ENCODE results near the gene ANTXR2. TPM values are rescaled to one million over a fixed set of nuclear protein-coding genes. Genes with fewer than 3 reads are reported as not detected.

The ANTXR2 gene
- polyA plus RNA-seq, 1 donor from 2014 or later: 67.8 TPM

DNA sequence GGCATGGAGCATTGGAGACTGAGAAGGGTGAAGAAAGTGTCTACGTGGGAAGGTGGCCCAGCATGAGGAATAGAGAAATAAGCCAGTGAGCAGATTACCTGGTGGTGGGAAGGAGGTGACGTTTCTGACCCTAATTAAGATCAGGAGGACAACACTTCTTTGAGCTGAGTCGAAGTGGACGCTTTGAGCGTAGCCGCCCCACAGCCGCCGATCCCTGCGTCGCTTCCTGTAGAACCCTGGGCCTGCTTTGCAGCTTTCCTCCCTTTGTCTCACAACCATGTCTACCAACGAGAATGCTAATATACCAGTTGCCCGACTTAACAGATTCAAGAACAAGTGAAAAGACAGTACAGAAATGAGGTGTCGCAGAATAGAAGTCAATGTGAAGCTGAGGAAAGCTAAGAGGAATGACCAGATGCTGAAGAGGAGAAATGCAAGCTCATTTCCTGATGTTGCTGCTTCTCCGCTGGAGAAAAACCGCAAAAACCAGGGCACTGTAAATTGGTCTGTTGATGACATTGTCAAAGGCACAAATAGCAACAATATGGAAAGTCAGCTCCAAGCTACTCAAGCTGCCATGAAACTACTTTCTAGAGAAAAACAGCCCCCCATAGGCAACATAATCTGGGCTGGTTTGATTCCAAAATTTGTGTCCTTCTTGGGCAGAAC lies 6.4 kb upstream of the ANTXR2 start:
- Mint-ChIP-seq H3K36me3 (no peaks in the 10 kb centered on the region), H3K27ac (no peak overlapping the region), H3K27me3 (peaks cover 5% of the 10 kb centered on the region), H3K4me3 (no peak overlapping the region), H3K4me1 (peaks cover 7 to 10% (median 9%) of the 10 kb centered on the region in 3 donors), H3K9me3 (peaks cover 0 to 3% (median 0%) of the 10 kb centered on the region in 3 donors)

- peaks cover 5% of the 10 kb centered on the region for H3K27me3 Mint-ChIP-seq
- H3K36me3 Mint-ChIP-seq: no peaks in the 10 kb centered on the region
- H3K4me1 Mint-ChIP-seq: peaks cover 13 to 19% (median 15%) of the 10 kb centered on the region in 3 donors
- no peak overlapping the region for H3K27ac Mint-ChIP-seq
- no peak overlapping the region for H3K4me3 Mint-ChIP-seq
- H3K9me3 Mint-ChIP-seq: peaks cover 0 to 3% (median 0%) of the 10 kb centered on the region in 3 donors
Observed at GRCh38 chr4:80078346-80079092, 5.5 kb upstream of the ANTXR2 start.

DNA sequence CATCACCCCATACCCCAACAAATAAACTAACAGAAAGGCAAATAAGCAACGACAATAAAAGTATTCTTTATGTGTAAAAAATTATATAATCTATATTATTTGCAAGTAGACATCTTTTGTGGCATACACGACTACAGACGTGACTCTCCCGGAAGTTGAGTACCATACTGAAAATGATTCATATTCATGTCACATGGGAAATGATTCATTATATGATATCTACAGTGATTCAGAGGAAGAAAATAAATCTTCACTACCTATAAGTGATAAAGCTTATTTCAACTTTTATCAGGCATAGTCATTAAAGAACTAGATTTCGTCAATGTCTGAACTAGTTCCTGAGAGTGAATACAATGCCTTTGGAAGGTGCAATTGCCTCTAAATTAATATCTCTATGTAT lies 4.6 kb upstream of the ANTXR2 start:
- peaks cover 0 to 3% (median 0%) of the 10 kb centered on the region in 3 donors for H3K9me3 Mint-ChIP-seq
- no peak overlapping the region for H3K27ac Mint-ChIP-seq
- no peaks in the 10 kb centered on the region for H3K36me3 Mint-ChIP-seq
- H3K27me3 Mint-ChIP-seq: peaks cover 5% of the 10 kb centered on the region
- H3K4me1 Mint-ChIP-seq: peaks cover 13 to 24% (median 15%) of the 10 kb centered on the region in 3 donors
- no peak overlapping the region for H3K4me3 Mint-ChIP-seq

DNA sequence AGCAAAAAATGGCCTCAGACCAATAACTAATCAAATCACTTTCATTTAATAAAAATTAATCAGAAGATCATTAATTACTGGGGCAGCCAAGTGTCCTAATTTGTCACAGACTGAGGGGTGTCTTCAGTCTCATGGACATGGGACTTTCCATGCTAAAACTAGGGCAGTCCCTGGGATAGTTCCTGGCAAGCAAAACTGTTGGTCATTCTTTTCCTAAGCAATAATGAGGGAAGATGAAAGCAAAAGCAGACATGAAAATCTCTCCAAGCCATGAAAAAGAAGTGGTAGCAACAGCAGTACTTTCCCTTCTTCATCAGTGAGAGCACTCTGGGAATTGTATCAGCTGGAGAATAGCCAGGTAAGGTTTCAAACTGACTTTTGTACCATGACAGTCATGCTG lies 3.7 kb upstream of the ANTXR2 start:
- Mint-ChIP-seq H3K4me3 (no peak overlapping the region), H3K27ac (no peak overlapping the region), H3K27me3 (peaks cover 5% of the 10 kb centered on the region), H3K9me3 (peaks cover 0 to 3% (median 0%) of the 10 kb centered on the region in 3 donors), H3K4me1 (peaks cover 13 to 25% (median 15%) of the 10 kb centered on the region in 3 donors), H3K36me3 (no peaks in the 10 kb centered on the region)

GRCh38 chr4:80075995-80076675 lies 3.1 kb upstream of the ANTXR2 start:
- peaks cover 0 to 3% (median 0%) of the 10 kb centered on the region in 3 donors for H3K9me3 Mint-ChIP-seq
- peaks cover 16 to 30% (median 19%) of the 10 kb centered on the region in 3 donors for H3K4me1 Mint-ChIP-seq
- H3K27ac Mint-ChIP-seq: no peak overlapping the region
- H3K4me3 Mint-ChIP-seq: peak overlapping the region in 1 of 4 donors; percentile 9
- peaks cover 2% of the 10 kb centered on the region for H3K36me3 Mint-ChIP-seq
- peaks cover 4% of the 10 kb centered on the region for H3K27me3 Mint-ChIP-seq

DNA sequence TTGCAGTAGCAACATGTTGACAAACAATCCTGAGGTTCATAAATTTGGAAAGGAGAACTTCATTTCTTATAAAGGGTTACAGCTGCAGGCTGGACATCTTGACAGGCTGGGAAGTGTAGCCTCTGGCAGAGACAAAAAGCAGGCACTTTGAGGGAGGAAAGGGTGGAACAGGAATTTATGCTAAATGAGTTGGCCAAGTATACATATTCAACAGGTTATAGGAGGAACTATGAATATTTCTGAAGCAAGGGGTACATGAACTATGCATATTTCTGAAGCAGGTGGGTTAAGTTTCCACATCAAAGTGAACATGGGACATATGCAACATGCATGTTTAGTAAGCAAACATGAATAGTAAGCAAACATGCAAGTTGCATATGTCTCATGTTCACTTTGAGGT lies 1.6 kb upstream of the ANTXR2 start:
- peaks cover 3% of the 10 kb centered on the region for H3K27me3 Mint-ChIP-seq
- H3K36me3 Mint-ChIP-seq: peaks cover 4% of the 10 kb centered on the region
- peaks cover 28 to 37% (median 29%) of the 10 kb centered on the region in 3 donors for H3K4me1 Mint-ChIP-seq
- peak overlapping the region in 2 of 4 donors; percentile 97 to 100 for H3K4me3 Mint-ChIP-seq
- peak overlapping the region; percentile 97 to 98 (median 98) for H3K27ac Mint-ChIP-seq
- peaks cover 0 to 3% (median 0%) of the 10 kb centered on the region in 3 donors for H3K9me3 Mint-ChIP-seq

DNA sequence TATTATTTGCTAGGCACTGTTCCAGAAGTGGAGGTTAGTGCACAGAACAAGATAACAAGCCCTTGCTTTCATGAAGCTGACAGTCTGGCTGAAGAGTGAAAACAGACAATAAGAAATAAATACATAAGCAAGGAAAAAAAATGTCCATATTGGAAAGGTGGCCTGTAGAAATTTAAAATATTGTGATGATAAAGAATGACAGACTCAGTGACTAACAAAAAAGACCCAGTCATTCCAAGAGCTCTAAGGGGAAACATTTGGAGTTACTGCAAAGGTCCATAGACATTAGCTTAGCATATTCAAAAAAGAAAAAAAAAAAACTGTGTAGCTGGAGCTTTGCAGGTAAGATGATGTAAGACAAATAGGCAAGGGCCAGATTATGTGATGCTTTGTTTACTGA lies 1.0 kb upstream of the ANTXR2 start:
- peak overlapping the region; percentile 97 to 98 (median 98) for H3K27ac Mint-ChIP-seq
- peak overlapping the region in 3 of 4 donors; percentile 96 to 100 (median 97) for H3K4me3 Mint-ChIP-seq
- peaks cover 34 to 43% (median 35%) of the 10 kb centered on the region in 3 donors for H3K4me1 Mint-ChIP-seq
- H3K9me3 Mint-ChIP-seq: peaks cover 0 to 2% (median 0%) of the 10 kb centered on the region in 3 donors
- H3K27me3 Mint-ChIP-seq: no peaks in the 10 kb centered on the region
- peaks cover 4% of the 10 kb centered on the region for H3K36me3 Mint-ChIP-seq

DNA sequence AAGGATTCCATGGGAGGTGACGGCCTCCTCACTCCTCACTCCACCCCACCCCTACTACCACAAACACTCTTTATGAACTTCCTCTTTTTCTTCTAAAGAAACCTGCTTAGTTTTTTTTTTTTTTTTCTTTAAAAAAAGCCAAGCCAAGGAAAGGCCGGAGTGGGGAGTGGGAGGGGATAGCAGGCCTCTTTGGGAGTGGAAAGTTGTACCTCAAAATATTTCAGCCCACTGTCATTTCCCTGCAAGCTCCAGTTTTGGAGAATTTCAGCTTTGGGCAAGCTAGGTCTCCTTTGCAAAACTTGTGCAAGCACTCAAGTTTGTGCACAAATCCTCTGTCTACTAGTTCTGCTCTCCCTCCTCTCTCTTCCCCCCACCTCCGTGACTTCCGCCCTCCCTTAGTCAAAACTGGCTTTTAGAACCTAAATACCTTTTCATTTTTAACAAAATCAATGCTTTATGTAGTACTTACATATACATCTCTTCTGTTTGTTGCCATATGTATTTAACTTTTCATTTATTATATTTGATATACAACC lies 512 bp upstream of the ANTXR2 start:
- peak overlapping the region; percentile 97 to 98 (median 98) for H3K27ac Mint-ChIP-seq
- H3K9me3 Mint-ChIP-seq: no peaks in the 10 kb centered on the region
- H3K4me3 Mint-ChIP-seq: peak overlapping the region; percentile 96 to 100 (median 98)
- no peaks in the 10 kb centered on the region for H3K27me3 Mint-ChIP-seq
- peaks cover 4% of the 10 kb centered on the region for H3K36me3 Mint-ChIP-seq
- peaks cover 34 to 44% (median 35%) of the 10 kb centered on the region in 3 donors for H3K4me1 Mint-ChIP-seq

DNA sequence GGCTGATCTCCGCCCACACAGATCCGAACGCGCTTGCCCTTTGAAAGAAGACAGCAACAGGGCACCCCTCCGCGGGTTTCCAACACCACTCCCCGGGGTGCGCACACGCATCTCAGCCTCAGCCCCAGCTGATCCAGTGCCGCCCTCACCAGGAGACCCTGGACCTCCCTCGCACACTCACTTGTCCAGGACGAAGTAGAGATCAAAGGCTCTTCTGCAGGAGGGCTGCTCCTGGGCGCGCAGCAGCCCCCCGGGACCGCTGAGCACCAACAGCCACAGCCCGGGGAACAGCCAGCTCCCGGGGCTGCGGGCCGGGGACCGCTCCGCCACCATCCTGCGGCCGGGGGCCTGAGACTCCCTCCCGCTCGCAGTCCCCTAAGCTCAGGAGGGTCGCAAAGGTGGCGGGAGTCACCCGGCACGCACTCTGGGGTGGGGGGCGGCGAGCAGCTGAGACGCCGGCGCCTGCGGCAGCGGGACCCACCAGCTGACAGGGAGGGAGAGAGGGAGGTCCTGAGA lies 743 bp downstream of the ANTXR2 start:
- Mint-ChIP-seq H3K9me3 (no peaks in the 10 kb centered on the region), H3K4me1 (peaks cover 35 to 44% (median 38%) of the 10 kb centered on the region in 3 donors), H3K36me3 (peaks cover 7% of the 10 kb centered on the region), H3K4me3 (peak overlapping the region; percentile 96 to 100 (median 98)), H3K27me3 (no peaks in the 10 kb centered on the region), H3K27ac (peak overlapping the region; percentile 97 to 98 (median 98))

DNA sequence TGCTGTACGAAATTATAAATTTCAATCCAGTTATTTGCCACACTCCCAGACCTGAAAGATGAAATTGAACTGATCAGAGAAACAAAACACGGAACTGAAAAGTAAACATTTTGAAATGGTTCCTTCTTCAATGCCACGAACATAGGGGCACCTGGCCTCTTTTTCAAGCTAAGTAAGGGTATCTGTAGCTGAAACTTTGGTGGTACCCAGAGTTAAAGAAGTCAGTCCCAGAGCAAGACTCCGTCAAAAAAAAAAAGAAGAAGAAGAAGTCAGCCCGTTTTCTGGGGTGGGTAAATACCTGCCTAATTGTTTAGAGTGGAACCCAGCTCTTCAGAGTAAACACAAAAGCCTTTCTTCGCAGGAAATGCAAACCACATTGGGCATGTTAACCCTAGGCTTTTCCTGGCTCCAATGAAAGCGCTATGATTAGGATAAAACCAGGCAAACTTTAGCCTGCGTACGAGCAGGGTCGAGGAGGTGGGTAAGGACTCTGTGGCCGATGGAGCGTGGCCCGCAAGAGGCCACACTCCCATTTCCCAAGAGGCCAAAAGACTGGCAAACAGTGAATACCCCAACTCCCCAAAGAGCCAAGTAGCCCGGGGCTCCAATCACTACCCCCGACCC lies 1.3 kb downstream of the ANTXR2 start:
- H3K27me3 Mint-ChIP-seq: no peaks in the 10 kb centered on the region
- no peaks in the 10 kb centered on the region for H3K9me3 Mint-ChIP-seq
- peak overlapping the region; percentile 96 to 100 (median 98) for H3K4me3 Mint-ChIP-seq
- H3K36me3 Mint-ChIP-seq: peaks cover 9% of the 10 kb centered on the region
- H3K4me1 Mint-ChIP-seq: peaks cover 35 to 44% (median 41%) of the 10 kb centered on the region in 3 donors
- H3K27ac Mint-ChIP-seq: peak overlapping the region; percentile 97 to 98 (median 98)

GRCh38 chr4:80070880-80071603 lies 2.0 kb downstream of the ANTXR2 start:
- peaks cover 13% of the 10 kb centered on the region for H3K36me3 Mint-ChIP-seq
- H3K4me3 Mint-ChIP-seq: peak overlapping the region; percentile 96 to 100 (median 98)
- peak overlapping the region; percentile 97 to 98 (median 98) for H3K27ac Mint-ChIP-seq
- peaks cover 39 to 49% (median 46%) of the 10 kb centered on the region in 3 donors for H3K4me1 Mint-ChIP-seq
- H3K9me3 Mint-ChIP-seq: no peaks in the 10 kb centered on the region
- H3K27me3 Mint-ChIP-seq: no peaks in the 10 kb centered on the region

GRCh38 chr4:80069837-80070731 lies 2.9 kb downstream of the ANTXR2 start:
- H3K9me3 Mint-ChIP-seq: no peaks in the 10 kb centered on the region
- H3K4me1 Mint-ChIP-seq: peaks cover 37 to 52% (median 48%) of the 10 kb centered on the region in 3 donors
- H3K27me3 Mint-ChIP-seq: no peaks in the 10 kb centered on the region
- peaks cover 15% of the 10 kb centered on the region for H3K36me3 Mint-ChIP-seq
- H3K4me3 Mint-ChIP-seq: peak overlapping the region; percentile 51 to 100 (median 78)
- peak overlapping the region; percentile 93 to 98 (median 97) for H3K27ac Mint-ChIP-seq
